ENCODE data around the gene MARK3.

MARK3 gene

DNA sequence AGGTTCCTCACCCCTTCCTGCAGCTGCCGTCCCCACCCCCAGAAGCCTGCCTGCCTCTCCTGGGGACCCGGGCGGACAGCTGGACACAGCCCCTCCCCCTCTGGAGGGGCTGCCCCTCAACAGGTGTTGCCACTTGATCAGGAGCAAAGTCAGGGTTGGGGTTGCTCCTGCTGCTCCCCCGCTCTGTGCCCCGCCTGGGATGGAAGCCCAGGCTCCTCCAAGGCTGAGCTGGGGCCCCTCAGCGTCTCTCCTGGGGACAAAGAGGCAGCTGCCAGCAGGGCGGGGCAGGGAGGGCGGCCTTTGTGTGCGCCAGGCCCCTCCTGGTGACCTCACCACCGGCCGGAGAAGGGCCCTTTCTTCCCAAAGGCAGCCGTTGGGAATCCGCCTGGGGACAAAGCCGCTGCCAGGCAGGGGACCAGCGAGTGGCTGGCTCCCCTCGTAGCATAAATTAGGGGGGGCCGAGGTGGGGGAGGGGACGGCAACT lies 157.4 kb downstream of the MARK3 start:
- in situ Hi-C loops (cut with MboI; ENCODE audit: low sequenced_read_pairs, unreplicated experiment), result no loop called here
- DNase-seq (ENCODE audit: low spot score), result no peak
- no peak for TF ChIP-seq CTCF (IDR thresholded peaks at IDR 0.05; ENCODE audit: borderline replicate concordance, control extremely low read depth, extremely low read depth, insufficient read depth, missing control alignments)

GRCh38 chr14:103543140-103543539 lies 157.9 kb downstream of the MARK3 start:
- no peak for DNase-seq (ENCODE audit: low spot score)
- in situ Hi-C loops (cut with MboI; ENCODE audit: low sequenced_read_pairs, unreplicated experiment), result no loop called here
- TF ChIP-seq CTCF (IDR thresholded peaks at IDR 0.05; ENCODE audit: borderline replicate concordance, control extremely low read depth, extremely low read depth, insufficient read depth, missing control alignments), result no peak

DNA sequence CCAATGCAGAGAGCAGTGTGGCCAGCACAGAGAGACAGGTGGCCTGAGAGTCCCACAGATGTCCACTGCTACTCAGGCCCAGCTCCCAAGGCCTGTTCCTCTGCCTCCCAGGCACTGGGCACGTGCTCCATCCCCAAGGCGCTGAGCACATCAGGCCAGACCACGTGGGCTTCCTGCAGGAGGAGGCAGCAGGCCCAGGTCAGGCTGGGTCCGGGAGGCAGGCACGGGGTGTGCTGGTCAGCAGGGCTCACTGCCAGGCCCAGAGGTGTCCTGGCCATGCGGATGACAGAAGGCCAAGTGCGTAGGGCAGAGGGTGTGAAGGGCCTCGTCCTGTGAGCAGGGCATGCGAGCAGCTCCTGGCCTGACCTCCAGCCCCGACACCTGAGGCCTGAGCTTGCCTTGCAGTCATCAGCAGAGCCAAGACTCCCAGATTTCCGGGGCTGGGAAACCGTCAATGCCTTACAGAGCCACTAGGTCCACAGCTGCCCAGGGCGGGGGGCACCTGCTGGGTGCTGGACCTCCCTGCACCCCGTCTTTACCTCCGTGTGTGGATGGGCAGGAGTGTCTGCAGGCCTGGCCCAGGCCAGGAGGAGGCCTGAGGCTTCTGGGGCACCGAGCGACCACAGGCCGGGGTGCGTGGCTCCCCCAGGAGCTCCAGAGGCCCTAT lies 158.6 kb downstream of the MARK3 start:
- TF ChIP-seq CTCF (IDR thresholded peaks at IDR 0.05; ENCODE audit: borderline replicate concordance, control extremely low read depth, extremely low read depth, insufficient read depth, missing control alignments), result no peak
- in situ Hi-C loops (cut with MboI; ENCODE audit: low sequenced_read_pairs, unreplicated experiment), result no loop called here
- no peak for DNase-seq (ENCODE audit: low spot score)

DNA sequence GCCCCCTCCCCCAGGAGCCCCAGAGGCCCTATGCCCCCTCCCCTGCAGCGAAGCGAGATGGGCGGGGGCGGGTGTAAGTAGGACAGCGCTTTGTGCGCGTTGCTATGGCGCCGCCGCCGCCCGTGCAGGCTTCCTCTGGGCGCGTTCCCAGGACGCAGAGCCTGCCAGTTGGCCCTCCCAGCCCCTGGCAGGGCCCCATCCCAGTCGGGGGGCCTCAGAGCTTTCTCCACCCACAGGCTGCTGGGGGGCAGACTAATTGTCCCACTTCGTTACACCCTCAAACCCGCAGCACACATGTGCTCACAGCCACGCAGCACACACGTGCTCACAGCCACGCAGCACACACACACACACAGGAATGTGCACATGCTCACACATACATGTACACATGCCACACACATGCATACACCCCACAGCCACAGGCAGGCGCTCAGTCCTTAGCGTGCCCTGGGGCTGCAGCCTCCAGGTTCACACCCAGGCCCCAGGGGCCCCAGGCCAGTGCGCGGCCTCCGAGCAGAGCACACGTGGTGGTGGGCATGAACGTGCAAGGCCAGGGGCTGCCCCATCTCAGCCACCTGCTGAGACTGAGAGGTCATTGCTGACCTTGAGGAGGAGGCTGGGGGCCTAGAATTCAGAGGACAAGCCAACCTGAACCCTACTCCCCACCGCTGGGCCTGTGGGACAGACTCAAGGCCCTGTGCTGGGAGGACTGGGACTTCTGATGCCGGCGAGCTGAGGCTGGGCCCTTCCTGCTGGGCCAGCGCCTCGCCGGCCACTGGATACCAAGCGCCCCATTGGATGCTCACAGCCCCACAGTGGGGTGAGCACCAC lies 159.4 kb downstream of the MARK3 start:
- DNase-seq (ENCODE audit: low spot score), result no peak
- in situ Hi-C loops (cut with MboI; ENCODE audit: low sequenced_read_pairs, unreplicated experiment), result no loop called here
- TF ChIP-seq CTCF (IDR thresholded peaks at IDR 0.05; ENCODE audit: borderline replicate concordance, control extremely low read depth, extremely low read depth, insufficient read depth, missing control alignments), result no peak

GRCh38 chr14:103545219-103545914 lies 160.2 kb downstream of the MARK3 start:
- in situ Hi-C loops (cut with MboI; ENCODE audit: low sequenced_read_pairs, unreplicated experiment), result no loop called here
- no peak for TF ChIP-seq CTCF (IDR thresholded peaks at IDR 0.05; ENCODE audit: borderline replicate concordance, control extremely low read depth, extremely low read depth, insufficient read depth, missing control alignments)

DNA sequence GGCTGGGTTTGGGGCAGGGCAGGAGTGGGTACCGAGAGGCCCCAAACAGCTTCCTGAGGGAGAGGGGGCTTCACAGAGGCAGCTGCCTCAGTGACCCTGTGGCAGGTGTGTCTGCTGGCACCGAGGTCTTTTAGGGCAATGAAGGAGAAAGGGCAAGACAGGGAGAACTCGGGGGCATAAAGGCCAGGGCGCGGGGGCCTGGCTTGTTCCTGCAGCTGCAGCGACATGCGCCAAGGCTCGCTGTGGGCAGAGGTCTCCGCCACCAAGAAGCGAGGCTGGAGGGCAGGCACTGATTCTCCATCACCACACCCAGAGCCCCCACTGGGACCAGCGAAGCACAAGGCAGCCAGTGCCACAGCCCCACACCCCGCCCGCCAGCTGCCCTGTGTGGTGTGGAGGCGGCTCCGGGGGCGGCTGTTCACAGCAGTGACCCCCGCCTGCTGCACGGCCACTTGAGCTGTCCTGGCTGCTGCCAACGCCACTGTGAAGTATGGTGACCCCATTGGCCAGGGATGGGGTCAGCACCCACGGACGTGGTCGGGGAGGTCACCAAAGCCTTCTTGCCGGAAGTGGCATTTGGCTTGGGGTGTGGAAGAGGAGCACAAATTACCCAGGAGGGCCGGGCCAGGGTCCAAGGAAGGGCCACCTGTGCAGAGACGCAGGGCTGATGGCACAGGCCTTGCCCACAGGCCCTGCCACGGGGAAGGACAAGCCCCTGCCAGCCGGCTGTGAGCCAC lies 160.9 kb downstream of the MARK3 start:
- no peak for TF ChIP-seq CTCF (IDR thresholded peaks at IDR 0.05; ENCODE audit: borderline replicate concordance, control extremely low read depth, extremely low read depth, insufficient read depth, missing control alignments)
- DNase-seq (ENCODE audit: low spot score), result no peak
- in situ Hi-C loops (cut with MboI; ENCODE audit: low sequenced_read_pairs, unreplicated experiment), result no loop called here

More at GRCh38 chr14:103545219-103545914, 160.2 kb downstream of the MARK3 start:
- DNase-seq (ENCODE audit: low spot score), result no peak
